HCT116 (cell line): ENCODE data around the gene SDF4. TPM values are rescaled to one million over a fixed set of nuclear protein-coding genes. Genes with fewer than 3 reads are reported as not detected.

Experiments
- ATAC-seq: fragments of 200-7000 bp; cut with Tn5 transposase; 2 replicates; pipeline ENCODE4 v1.9.1; 2020; ENCODE audit warnings: mild to moderate bottlenecking, moderate library complexity
- BruUV-seq: library from RNA; stranded (reverse); fragments of 400-500 nt; replicated peaks from 2 replicates; lab custom pipeline; 2021; lab: Mats Ljungman, UMichigan
- CTCF ChIA-PET: fragments of 300-600 bp; sonication (Branson Sonifier 250); formaldehyde crosslinking; loops from one replicate; lab custom pipeline; 2021; ENCODE audit warnings: antibody characterized with exemption; lab: Charles Lee
- POLR2A ChIA-PET: fragments of 300-600, 350-600 bp; sonication (Branson Sonifier 250); formaldehyde crosslinking; loops from one replicate; lab custom pipeline; 2021; ENCODE audit warnings: antibody characterized with exemption; lab: Charles Lee
- RAD21 ChIA-PET, 2 experiments: fragments of 300-600 bp; sonication (Branson Sonifier 250); formaldehyde crosslinking; loops; one replicate each; lab custom pipeline; 2023; ENCODE audit warnings: low total read pairs in 2 of 2; ENCODE audit not compliant: uncharacterized antibody in 2 of 2, unreplicated experiment in 2 of 2, low non-redundant PET in 1 of 2; lab: Charles Lee
- DNase-seq: peaks from one replicate; pipeline ENCODE4 v3.0.0-alpha.2; 2010; ENCODE audit warnings: low read depth, low spot score
- H2AFZ ChIP-seq: fragments of 200-600 bp; shearing (Covaris generic), sonication (generic); 2 replicates; pipeline ENCODE4 v1.6.1; 2017; ENCODE audit warnings: low read depth, mixed run types, mixed read lengths, antibody characterized with exemption, low read length; ENCODE audit not compliant: poor library complexity, severe bottlenecking
- H3K27ac ChIP-seq: 2 replicates; pipeline ENCODE4 v1.5.1; 2012; ENCODE audit warnings: low read depth, low read length
- H3K27me3 ChIP-seq: fragments of 200-600 bp; sonication (generic); 2 replicates; pipeline ENCODE4 v1.6.1; 2016; ENCODE audit warnings: mixed run types, low read length, mixed read lengths; ENCODE audit not compliant: insufficient read depth
- H3K36me3 ChIP-seq, 2 experiments: fragments of 200-500 bp in 1 of 2; fragments of 200-600 bp in 1 of 2; sonication (Bioruptor generic) in 1 of 2; sonication (generic) in 1 of 2; 2 replicates each; pipeline versions ENCODE4 v1.5.1 to v1.6.1; 2014 to 2016; ENCODE audit warnings: low read length in 2 of 2, inconsistent platforms in 1 of 2, mixed read lengths in 1 of 2, mixed run types in 1 of 2; ENCODE audit not compliant: insufficient read depth in 2 of 2, control insufficient read depth in 1 of 2
- H3K4me1 ChIP-seq, 2 experiments: fragments of 200-600 bp in 1 of 2; sonication (generic) in 1 of 2; 2 replicates each; pipeline versions ENCODE4 v1.5.1 to v1.6.1; 2012 to 2017; ENCODE audit warnings: low read length in 2 of 2, inconsistent platforms in 1 of 2, mild to moderate bottlenecking in 1 of 2, mixed read lengths in 1 of 2, mixed run types in 1 of 2, moderate library complexity in 1 of 2; ENCODE audit not compliant: insufficient read depth in 2 of 2, control insufficient read depth in 1 of 2
- H3K4me2 ChIP-seq: fragments of 200-600 bp; sonication (generic); 2 replicates; pipeline ENCODE4 v1.6.1; 2017; ENCODE audit warnings: mixed run types, low read length, mixed read lengths
- H3K4me3 ChIP-seq, 2 experiments: fragments of 200-600 bp in 1 of 2; sonication (generic) in 1 of 2; replicated peaks in 1 of 2; 2 replicates each; pipeline ENCODE4 v1.5.1; 2011 to 2016; ENCODE audit warnings: low read length in 2 of 2, control low read depth in 1 of 2, low read depth in 1 of 2, mild to moderate bottlenecking in 1 of 2, mixed read lengths in 1 of 2, mixed run types in 1 of 2
- H3K79me2 ChIP-seq: fragments of 200-600 bp; sonication (generic); 2 replicates; pipeline ENCODE4 v1.6.1; 2017; ENCODE audit warnings: mild to moderate bottlenecking, mixed run types, low read length, moderate library complexity, mixed read lengths; ENCODE audit not compliant: insufficient read depth
- H3K9ac ChIP-seq: fragments of 200-600 bp; sonication (generic); 2 replicates; pipeline ENCODE4 v1.6.1; 2016; ENCODE audit warnings: low read length, mixed read lengths
- H3K9me2 ChIP-seq: fragments of 200-600 bp; sonication (generic), shearing (Covaris generic); 2 replicates; pipeline ENCODE4 v1.6.1; 2017; ENCODE audit warnings: mixed run types, mild to moderate bottlenecking, moderate library complexity; ENCODE audit not compliant: insufficient read depth
- H3K9me3 ChIP-seq, 2 experiments: fragments of 200-500 bp in 1 of 2; fragments of 200-600 bp in 1 of 2; sonication (Bioruptor generic) in 1 of 2; sonication (generic) in 1 of 2; 2 replicates each; pipeline ENCODE4 v1.6.1; 2014 to 2017; ENCODE audit warnings: low read length in 2 of 2, mixed read lengths in 2 of 2, inconsistent platforms in 1 of 2, low read depth in 1 of 2, mild to moderate bottlenecking in 1 of 2, mixed run types in 1 of 2, moderate library complexity in 1 of 2; ENCODE audit not compliant: control insufficient read depth in 1 of 2, insufficient read depth in 1 of 2
- H4K20me1 ChIP-seq: fragments of 200-600 bp; sonication (generic), shearing (Covaris generic); 2 replicates; pipeline ENCODE4 v1.6.1; 2017; ENCODE audit warnings: mixed run types, mild to moderate bottlenecking, moderate library complexity; ENCODE audit not compliant: insufficient read depth
- EZH2 ChIP-seq: fragments of 200-600 bp; sonication (generic); IDR thresholded peaks from 2 replicates; pipeline ENCODE4 v1.6.1; 2017; ENCODE audit warnings: antibody characterized with exemption, mixed run types
- EZH2phosphoT487 ChIP-seq: fragments of 200-600 bp; IDR thresholded peaks from 2 replicates; pipeline ENCODE4 v1.6.1; 2018; ENCODE audit warnings: antibody characterized with exemption, borderline replicate concordance
- FOSL1 ChIP-seq: IDR thresholded peaks from 2 replicates; pipeline ENCODE4 v1.6.1; 2012; ENCODE audit warnings: low read depth
- POLR2A ChIP-seq: IDR thresholded peaks from 2 replicates; pipeline ENCODE4 v1.7.0; 2011; ENCODE audit warnings: borderline replicate concordance; ENCODE audit not compliant: insufficient read depth, insufficient read length; ENCODE audit errors: extremely low read depth
- SIN3A ChIP-seq: IDR thresholded peaks from 2 replicates; pipeline ENCODE4 v1.6.1; 2012; ENCODE audit warnings: low read depth
- SP1 ChIP-seq: IDR thresholded peaks from 2 replicates; pipeline ENCODE4 v1.6.1; 2012; ENCODE audit warnings: low read depth
- SRF ChIP-seq: IDR thresholded peaks from 2 replicates; pipeline ENCODE4 v1.6.1; 2012; ENCODE audit warnings: low read depth
- TCF7L2 ChIP-seq: IDR thresholded peaks from 2 replicates; pipeline ENCODE4 v1.7.0; 2011; ENCODE audit warnings: borderline replicate concordance, inconsistent platforms; ENCODE audit not compliant: insufficient read depth, insufficient read length; ENCODE audit errors: extremely low read depth
- ZNF274 ChIP-seq: fragments of 200-500 bp; sonication (Bioruptor generic); IDR thresholded peaks from 2 replicates; pipeline ENCODE4 v1.6.1; 2014; ENCODE audit warnings: mild to moderate bottlenecking, low read depth, low read length, inconsistent platforms
- intact Hi-C: fragments of 100-400 bp; cut with micrococcal nuclease; formaldehyde crosslinking; loops from 2 replicates; pipeline ENCODE4 v1.10.0; 2022
- total RNA-seq: library from RNA; stranded (reverse); gene quantifications from one replicate; pipeline ENCODE4 v1.2.1, GENCODE V29; 2021; ENCODE audit not compliant: unreplicated experiment
- TF ChIP-seq, protein P1 (sequence below): IDR thresholded peaks from 2 replicates; pipeline ENCODE4 v1.6.1; 2012
- TF ChIP-seq, protein P2 (sequence below): IDR thresholded peaks from 2 replicates; pipeline ENCODE4 v1.6.1; 2012; ENCODE audit warnings: low read depth

SDF4 gene
- total RNA-seq, 1 experiment from 2014 or later: 133 TPM

DNA sequence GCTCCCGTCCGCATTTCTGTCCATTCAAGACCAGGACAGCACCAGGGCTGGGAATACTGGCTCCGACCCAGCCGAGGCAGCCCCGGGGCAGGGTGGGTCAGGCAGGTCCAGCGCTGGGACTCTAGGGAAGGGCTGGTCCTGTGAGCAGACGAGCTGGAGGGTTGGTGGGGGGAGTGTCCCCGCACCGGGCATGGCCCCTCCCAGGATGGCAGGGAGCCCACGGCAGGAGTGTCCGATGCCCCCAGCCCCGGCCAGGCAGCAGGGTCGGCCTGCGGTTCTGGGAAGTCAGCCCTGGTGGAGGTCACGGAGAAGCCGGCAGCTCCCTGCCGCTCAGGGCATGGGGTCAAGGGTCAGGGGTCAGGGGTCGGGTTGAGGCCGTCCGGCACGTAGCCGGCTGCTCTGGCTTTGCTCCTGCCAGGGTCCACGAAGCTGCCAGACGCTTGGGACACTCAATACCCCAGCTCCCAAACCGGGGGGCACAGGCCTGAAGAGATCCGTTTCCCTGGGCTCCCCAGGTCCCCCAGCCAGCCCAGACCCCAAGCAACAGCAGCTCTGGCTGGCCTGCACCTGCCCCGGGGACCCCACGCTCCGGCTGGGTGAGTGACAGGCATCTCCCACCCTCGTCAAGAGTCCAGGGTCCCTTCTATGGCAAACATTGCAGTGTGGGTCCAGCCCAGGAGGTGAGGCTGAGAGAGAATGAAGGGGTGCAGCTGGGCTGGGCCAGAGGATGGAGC is 8.0 kb upstream of the SDF4 start (continued):
- TF ChIP-seq, protein P1, sequence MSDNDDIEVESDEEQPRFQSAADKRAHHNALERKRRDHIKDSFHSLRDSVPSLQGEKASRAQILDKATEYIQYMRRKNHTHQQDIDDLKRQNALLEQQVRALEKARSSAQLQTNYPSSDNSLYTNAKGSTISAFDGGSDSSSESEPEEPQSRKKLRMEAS: no peak
- TF ChIP-seq SP1: no peak
- TF ChIP-seq POLR2A: no peak
- TF ChIP-seq FOSL1: no peak
- no peak for TF ChIP-seq SIN3A
- TF ChIP-seq ZNF274: no peak
- TF ChIP-seq TCF7L2: no peak

DNA sequence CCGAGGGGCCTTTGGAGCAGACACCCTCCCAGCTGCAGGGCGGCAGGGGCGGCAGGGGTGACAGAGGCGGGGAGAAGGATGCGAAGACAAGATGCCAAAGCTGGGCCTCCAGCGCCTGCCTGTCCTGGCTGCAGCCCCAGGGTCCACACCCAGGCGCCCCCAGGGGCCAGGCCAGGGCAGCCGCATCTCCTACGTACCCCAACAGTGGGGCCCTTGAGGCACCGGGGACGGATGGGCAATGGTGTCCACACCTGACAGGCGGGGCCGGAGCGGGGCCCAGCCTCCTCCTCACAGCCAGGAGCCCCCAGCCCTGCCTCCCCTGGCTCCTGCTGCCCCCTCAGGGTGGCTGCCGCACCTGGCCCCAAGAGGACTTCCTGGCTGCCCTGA is 7.4 kb upstream of the SDF4 start:
- no TSS peak for BruUV-seq
- no peaks in the 10 kb centered on the region for H4K20me1 ChIP-seq
- no peaks in the 10 kb centered on the region for H3K9me3 ChIP-seq
- ChIA-PET RAD21 (interaction anchor here in 1 of 2 experiments (0.8 kb wide), 1 partner anchor 63 kb away, joined by 3 read pairs; no protein-coding TSS in a partner anchor), CTCF (no interaction called here)
- H3K36me3 ChIP-seq: no peaks in the 10 kb centered on the region
- intact Hi-C loops: no loop called here
- no peak for ATAC-seq
- H3K9ac ChIP-seq: no peak overlapping the region
- H3K79me2 ChIP-seq: peaks cover 5% of the 10 kb centered on the region; the same call in 1 of the 2 replicates
- H3K4me2 ChIP-seq: no peak overlapping the region
- H2AFZ ChIP-seq: no peak overlapping the region
- TF ChIP-seq TCF7L2 (no peak), EZH2 (no peak), SRF (no peak), ZNF274 (no peak), EZH2phosphoT487 (no peak), SP1 (no peak)
- TF ChIP-seq, protein P2, sequence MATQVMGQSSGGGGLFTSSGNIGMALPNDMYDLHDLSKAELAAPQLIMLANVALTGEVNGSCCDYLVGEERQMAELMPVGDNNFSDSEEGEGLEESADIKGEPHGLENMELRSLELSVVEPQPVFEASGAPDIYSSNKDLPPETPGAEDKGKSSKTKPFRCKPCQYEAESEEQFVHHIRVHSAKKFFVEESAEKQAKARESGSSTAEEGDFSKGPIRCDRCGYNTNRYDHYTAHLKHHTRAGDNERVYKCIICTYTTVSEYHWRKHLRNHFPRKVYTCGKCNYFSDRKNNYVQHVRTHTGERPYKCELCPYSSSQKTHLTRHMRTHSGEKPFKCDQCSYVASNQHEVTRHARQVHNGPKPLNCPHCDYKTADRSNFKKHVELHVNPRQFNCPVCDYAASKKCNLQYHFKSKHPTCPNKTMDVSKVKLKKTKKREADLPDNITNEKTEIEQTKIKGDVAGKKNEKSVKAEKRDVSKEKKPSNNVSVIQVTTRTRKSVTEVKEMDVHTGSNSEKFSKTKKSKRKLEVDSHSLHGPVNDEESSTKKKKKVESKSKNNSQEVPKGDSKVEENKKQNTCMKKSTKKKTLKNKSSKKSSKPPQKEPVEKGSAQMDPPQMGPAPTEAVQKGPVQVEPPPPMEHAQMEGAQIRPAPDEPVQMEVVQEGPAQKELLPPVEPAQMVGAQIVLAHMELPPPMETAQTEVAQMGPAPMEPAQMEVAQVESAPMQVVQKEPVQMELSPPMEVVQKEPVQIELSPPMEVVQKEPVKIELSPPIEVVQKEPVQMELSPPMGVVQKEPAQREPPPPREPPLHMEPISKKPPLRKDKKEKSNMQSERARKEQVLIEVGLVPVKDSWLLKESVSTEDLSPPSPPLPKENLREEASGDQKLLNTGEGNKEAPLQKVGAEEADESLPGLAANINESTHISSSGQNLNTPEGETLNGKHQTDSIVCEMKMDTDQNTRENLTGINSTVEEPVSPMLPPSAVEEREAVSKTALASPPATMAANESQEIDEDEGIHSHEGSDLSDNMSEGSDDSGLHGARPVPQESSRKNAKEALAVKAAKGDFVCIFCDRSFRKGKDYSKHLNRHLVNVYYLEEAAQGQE: no peak
- TF ChIP-seq, all 23 proteins: peak for 0
- H3K9me2 ChIP-seq: no peaks in the 10 kb centered on the region
- H3K27me3 ChIP-seq: no peaks in the 10 kb centered on the region
- no peak for DNase-seq
- peaks cover 9 to 24% of the 10 kb centered on the region in 2 experiments; a peak in 3 of 4 replicates for H3K4me1 ChIP-seq
- POLR2A ChIA-PET: no interaction called here
- no peak overlapping the region for H3K4me3 ChIP-seq
- no peak overlapping the region for H3K27ac ChIP-seq
